ENCODE measurements around the gene OPCML. TPM values are rescaled to one million over a fixed set of nuclear protein-coding genes. Genes with fewer than 3 reads are reported as not detected.

OPCML gene
- total and polyA plus RNA-seq, 2 of the 13 experiments (the other 11 are each of a cell fraction or from before 2014, with no cell fraction given) = not detected

DNA sequence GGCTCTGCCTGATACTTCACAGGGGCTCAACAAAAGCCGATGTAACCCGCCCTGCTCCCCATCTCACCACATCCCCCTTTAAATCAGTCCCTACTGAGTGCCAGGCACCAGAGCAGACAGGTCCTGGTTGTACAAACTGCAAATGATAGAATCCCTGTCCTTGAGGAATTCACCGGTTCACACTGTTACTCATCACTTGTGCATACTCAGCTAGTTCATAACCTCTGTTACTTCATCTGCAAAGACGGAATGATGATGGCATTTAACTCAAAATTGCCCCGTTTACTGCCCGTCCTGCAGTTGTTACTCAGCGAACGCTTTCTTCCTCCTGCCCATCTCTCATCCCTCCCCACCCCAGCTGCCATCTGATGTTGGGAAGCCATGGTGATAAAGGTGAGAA lies 384.7 kb downstream of the OPCML start:
- in situ Hi-C loops (cut with HindIII; ENCODE audit: extremely low pct_ligation_motif_present, low pct_unique_long_range_greater_than_20kb) = no loop called here

GRCh38 chr11:133146697-133147306 lies 385.5 kb downstream of the OPCML start:
- no peak for FAIRE-seq
- in situ Hi-C loops (cut with HindIII; ENCODE audit: extremely low pct_ligation_motif_present, low pct_unique_long_range_greater_than_20kb) = no loop called here
- DNase-seq (ENCODE audit: low spot score) = no peak
- WGBS (ENCODE audit: low lambda C conversion rate) = 9% methylated on average over 7 of the region's 7 CpGs
- H3K79me2 ChIP-seq (ENCODE audit: insufficient read depth, low read length) = no peaks in the 10 kb centered on the region
- intact Hi-C loops (cut with micrococcal nuclease; ENCODE audit: unreplicated experiment) = no loop called here
- H3K4me3 ChIP-seq (replicated peaks in 1 of 3; ENCODE audit: insufficient read depth in 1 of 3, low read depth in 2 of 3, low read length in 3 of 3) = no peak overlapping the region
- H2AFZ ChIP-seq (ENCODE audit: low read length) = no peak overlapping the region
- ChIA-PET POLR2A (no interaction called here), CTCF (ENCODE audit: low intra/inter-chr PET ratio, low total read pairs) (no interaction called here)
- no peak overlapping the region for H3K9ac ChIP-seq (ENCODE audit: insufficient read depth, low read depth, low read length)
- no peak for ATAC-seq
- H3K4me1 ChIP-seq (ENCODE audit: insufficient read depth, low read length) = no peaks in the 10 kb centered on the region
- no peak overlapping the region for H3K4me2 ChIP-seq (ENCODE audit: low read depth, low read length)
- TF ChIP-seq ZFP90 (CRISPR knock-in tag; IDR thresholded peaks at IDR 0.05; ENCODE audit: borderline replicate concordance) (no peak), BHLHE40 (IDR thresholded peaks at IDR 0.05; ENCODE audit: low read length) (no peak), NR2F2 (IDR thresholded peaks at IDR 0.05; ENCODE audit: borderline replicate concordance, low read depth) (no peak)
- no peaks in the 10 kb centered on the region for H4K20me1 ChIP-seq (ENCODE audit: insufficient read depth, low read length)
- H3K27me3 ChIP-seq (ENCODE audit: control insufficient read depth in 1 of 2, insufficient read depth in 2 of 2, low read length in 2 of 2) = peaks cover 0 to 26% of the 10 kb centered on the region in 2 experiments; a peak in 3 of 5 replicates
- H3K27ac ChIP-seq (ENCODE audit: extremely low read length, insufficient read depth, low read length) = no peak overlapping the region
- no TSS peak for BruUV-seq (replicated peaks)
- no peaks in the 10 kb centered on the region for H3K9me3 ChIP-seq (ENCODE audit: low read length)
- no peaks in the 10 kb centered on the region for H3K36me3 ChIP-seq (replicated peaks in 1 of 2; ENCODE audit: control insufficient read depth in 1 of 2, insufficient read depth in 2 of 2, low read length in 2 of 2)

More for the DNA sequence above, 384.7 kb downstream of the OPCML start:
- Histone ChIP-seq H4K20me1 (ENCODE audit: insufficient read depth, low read length) (no peaks in the 10 kb centered on the region), H3K9me3 (ENCODE audit: low read length) (no peaks in the 10 kb centered on the region), H3K4me3 (replicated peaks in 1 of 3; ENCODE audit: insufficient read depth in 1 of 3, low read depth in 2 of 3, low read length in 3 of 3) (no peak overlapping the region), H3K36me3 (replicated peaks in 1 of 2; ENCODE audit: control insufficient read depth in 1 of 2, insufficient read depth in 2 of 2, low read length in 2 of 2) (no peaks in the 10 kb centered on the region), H2AFZ (ENCODE audit: low read length) (no peak overlapping the region), H3K9ac (ENCODE audit: insufficient read depth, low read depth, low read length) (no peak overlapping the region), H3K4me2 (ENCODE audit: low read depth, low read length) (no peak overlapping the region), H3K4me1 (ENCODE audit: insufficient read depth, low read length) (no peaks in the 10 kb centered on the region), H3K79me2 (ENCODE audit: insufficient read depth, low read length) (no peaks in the 10 kb centered on the region), H3K27ac (ENCODE audit: extremely low read length, insufficient read depth, low read length) (no peak overlapping the region), H3K27me3 (ENCODE audit: control insufficient read depth in 1 of 2, insufficient read depth in 2 of 2, low read length in 2 of 2) (peaks cover 0 to 33% of the 10 kb centered on the region in 2 experiments; a peak in 3 of 5 replicates)
- ChIA-PET POLR2A (no interaction called here), CTCF (ENCODE audit: low intra/inter-chr PET ratio, low total read pairs) (no interaction called here)
- no TSS peak for BruUV-seq (replicated peaks)
- FAIRE-seq (no peak), DNase-seq (ENCODE audit: low spot score) (no peak), ATAC-seq (no peak)
- intact Hi-C loops (cut with micrococcal nuclease; ENCODE audit: unreplicated experiment) = no loop called here
- WGBS (ENCODE audit: low lambda C conversion rate) = 13% methylated on average over 8 of the region's 8 CpGs
- TF ChIP-seq SP2 (CRISPR knock-in tag; IDR thresholded peaks at IDR 0.05) (no peak), GZF1 (CRISPR knock-in tag; IDR thresholded peaks at IDR 0.05) (no peak), ZNF331 (CRISPR knock-in tag; IDR thresholded peaks at IDR 0.05) (no peak)
- TF ChIP-seq, protein P1, sequence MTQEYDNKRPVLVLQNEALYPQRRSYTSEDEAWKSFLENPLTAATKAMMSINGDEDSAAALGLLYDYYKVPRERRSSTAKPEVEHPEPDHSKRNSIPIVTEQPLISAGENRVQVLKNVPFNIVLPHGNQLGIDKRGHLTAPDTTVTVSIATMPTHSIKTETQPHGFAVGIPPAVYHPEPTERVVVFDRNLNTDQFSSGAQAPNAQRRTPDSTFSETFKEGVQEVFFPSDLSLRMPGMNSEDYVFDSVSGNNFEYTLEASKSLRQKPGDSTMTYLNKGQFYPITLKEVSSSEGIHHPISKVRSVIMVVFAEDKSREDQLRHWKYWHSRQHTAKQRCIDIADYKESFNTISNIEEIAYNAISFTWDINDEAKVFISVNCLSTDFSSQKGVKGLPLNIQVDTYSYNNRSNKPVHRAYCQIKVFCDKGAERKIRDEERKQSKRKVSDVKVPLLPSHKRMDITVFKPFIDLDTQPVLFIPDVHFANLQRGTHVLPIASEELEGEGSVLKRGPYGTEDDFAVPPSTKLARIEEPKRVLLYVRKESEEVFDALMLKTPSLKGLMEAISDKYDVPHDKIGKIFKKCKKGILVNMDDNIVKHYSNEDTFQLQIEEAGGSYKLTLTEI (CRISPR knock-in tag; conservative IDR thresholded peaks at IDR 0.05) = no peak

All from HepG2 (cell line).